Fibroblast of gingiva (primary cell): ENCODE data around the gene BPI.
"Not testable (repeated sequence)": the region's sequence is repeated elsewhere in the genome, so short reads cannot be mapped to it uniquely, and the experiment has no call there.

Experiments
- DNase-seq: peaks from one replicate; pipeline ENCODE4 v3.0.0-alpha.2; 2011; ENCODE audit warnings: low read depth

Gene BPI

DNA sequence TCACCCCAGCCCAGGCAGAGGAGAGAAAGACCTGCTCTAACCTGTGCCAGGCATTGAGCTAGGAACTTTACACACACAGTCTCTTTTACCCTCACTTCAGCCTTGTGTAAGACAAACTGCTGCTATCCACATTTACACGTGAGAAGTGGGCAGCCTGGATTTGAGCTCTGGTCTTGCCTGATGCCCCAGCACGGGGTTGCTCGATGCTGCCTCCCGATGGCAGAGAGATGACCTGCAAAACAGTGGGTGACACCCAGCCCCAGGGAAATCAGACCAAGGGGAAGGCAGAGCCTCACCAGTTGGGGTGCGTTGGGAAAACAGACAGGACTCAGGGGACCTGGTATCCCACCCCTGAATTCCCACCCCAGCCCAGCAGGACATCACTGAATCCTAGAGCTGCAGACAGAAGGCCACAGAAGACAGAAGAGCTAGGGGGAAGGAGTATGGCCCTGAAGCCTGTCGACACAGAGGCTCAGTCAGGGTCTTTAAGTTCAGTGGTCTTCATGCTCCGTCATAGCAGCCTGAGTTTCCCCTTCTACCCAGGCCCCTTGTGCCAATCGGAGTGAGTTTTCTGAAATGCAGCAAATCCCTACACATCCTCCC lies 990 bp downstream of the BPI start:
- DNase-seq = peak; percentile 17

DNA sequence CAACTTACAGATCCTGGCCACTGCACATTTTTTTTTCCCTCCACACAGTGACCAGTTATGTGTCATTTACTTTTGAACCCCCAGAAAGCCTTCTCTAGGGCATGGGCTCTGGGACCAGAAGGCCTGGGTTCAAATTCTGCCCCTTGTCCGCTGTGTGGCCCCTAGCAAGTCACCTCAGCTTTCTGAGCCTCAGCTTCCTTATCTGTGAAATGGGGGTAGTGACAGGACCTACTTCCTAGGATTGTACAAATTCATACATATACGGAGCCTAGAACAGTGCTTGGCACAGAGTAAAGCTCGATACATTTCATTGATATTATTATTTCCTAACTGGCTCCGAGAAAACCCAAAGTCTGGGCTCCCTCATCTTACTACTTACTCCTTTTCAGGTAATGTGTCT lies 1.6 kb downstream of the BPI start:
- no peak for DNase-seq

DNA sequence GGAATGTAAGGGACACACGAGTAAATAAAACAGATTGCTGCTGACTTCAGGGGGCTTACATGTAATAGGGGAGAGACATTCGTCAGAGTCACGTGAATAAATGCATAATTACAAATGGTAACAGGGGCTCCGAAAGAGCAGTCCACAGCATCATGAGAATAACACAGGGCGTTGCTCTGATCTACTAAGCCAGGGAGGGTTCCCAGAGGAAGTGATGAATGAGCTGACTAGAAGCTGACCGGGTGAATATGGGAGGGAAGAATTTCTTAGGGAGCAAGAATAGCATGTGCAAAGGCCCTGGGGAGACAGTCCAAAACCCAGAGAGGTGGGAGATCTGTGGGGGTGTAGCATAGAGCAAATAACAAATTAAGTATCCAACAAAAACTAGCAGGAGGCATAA lies 2.4 kb downstream of the BPI start:
- DNase-seq = no peak

DNA sequence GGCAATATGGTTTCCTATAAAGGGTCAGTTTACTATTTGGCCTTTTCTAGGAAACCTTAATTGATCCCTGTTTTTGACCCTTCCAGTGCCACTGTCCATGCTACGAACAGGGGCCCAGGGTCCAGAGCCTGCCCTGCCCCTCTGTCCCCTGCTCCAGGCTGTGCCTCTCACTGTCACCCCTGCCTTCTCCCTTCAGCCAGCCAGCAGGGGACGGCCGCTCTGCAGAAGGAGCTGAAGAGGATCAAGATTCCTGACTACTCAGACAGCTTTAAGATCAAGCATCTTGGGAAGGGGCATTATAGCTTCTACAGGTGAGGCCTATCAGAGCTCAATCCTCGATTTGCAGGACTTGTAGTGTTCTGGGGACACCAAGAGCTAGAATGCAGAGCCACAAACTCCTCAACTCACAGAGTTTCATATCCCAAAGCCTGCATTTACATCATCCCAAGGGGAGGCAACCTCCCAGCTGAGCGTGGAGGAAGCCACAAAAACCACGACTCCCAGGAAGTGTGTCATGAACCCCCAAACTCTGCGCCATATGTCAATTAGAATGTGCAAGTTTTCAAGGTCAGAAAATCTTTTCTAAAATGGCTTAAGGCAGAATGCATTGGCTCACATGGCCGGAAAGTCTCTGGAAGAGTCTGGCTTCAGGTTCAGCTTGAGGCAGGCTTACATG lies 3.6 kb downstream of the BPI start:
- DNase-seq = peak; percentile 12

DNA sequence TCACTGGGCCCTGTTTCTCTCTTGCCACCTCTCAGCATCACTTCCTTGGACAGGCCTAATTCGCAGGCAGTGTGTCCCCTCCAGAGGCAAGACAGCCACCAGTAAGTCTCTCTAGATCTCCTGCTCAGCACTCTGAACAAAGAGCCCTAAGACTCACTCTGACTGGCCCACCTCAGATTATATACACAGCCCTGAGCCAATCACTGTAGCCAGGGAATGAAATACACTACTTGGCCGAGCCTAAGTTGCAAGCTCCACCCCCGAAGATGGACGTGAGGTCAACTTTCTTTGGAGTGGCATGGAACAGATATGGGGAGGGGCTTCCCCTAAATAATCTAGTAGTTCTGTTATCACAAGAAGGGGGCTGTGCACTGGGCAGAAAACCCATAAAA lies 4.1 kb downstream of the BPI start:
- DNase-seq = no peak

DNA sequence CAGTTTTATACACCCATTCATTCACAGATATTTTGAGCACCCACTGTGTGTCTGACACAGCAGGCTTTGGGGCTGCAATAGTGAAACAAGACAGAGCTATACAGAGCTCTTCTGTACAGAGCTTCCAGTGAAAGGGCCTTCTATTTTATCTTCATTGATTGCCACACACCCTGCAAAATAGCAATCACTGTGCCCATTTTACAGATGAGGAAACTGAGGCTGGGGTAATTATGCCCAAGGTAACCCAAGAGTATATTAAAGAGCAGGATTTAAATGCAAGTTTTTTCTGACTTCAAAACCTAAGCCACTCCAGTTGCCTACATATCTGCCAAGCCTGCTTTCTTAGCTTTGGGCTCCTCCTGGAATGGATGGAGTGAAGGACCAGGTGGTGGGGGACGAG lies 4.5 kb downstream of the BPI start:
- DNase-seq = no peak

DNA sequence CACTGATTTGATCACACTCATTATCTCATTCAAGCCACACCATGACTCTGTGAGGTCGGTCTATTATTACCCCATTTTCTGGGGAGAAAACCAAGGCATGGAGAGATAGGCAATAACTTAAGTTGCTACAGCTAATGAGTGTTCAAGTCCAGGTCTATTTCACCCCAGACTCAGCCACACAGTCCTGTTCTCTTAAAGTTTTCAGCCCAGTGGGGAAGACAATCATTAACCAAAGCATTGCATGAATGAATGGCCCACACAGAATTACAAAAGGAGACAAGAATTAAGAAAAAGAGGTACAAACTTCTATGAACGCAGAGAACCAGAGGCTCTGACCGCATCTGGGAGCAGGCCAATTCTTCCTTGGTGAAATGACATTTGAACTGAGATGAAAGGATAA lies 7.1 kb downstream of the BPI start:
- no peak for DNase-seq

DNA sequence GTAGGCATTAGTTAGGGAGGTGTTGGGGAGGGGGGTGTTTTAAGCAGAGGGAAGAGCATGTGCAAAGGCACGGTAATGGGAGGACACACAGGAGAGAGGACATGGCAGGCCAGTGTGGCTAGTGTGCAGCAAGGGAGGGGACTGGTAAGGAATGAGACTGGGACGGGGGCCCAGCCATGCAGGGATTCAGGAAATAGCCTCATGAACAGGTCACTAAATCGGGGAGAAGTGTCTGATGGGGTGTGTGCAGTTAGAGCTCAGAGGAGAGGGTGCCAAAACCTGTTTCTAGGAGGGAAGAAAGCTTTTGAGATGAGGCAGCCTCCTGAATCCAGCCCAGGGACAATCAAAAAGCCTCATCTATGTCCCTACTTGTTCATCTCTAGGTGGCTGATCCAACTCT lies 7.5 kb downstream of the BPI start:
- DNase-seq = no peak

DNA sequence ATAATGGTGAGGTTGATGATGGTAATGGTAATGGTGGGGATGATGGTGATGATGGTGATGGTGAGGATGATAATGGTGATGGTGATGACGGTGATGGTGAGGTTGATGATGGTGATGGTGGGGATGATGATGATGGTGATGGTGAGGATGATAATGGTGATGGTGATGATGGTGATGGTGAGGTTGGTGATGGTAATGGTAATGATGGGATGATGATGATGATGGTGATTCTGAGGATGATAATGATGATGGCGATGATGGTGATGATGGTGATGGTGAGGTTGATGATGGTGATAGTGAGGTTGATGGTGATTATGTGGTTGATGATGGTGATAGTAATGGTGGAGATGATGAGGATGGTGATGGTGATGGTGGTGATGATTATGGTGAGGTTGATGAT lies 9.7 kb downstream of the BPI start:
- DNase-seq = no peak

DNA sequence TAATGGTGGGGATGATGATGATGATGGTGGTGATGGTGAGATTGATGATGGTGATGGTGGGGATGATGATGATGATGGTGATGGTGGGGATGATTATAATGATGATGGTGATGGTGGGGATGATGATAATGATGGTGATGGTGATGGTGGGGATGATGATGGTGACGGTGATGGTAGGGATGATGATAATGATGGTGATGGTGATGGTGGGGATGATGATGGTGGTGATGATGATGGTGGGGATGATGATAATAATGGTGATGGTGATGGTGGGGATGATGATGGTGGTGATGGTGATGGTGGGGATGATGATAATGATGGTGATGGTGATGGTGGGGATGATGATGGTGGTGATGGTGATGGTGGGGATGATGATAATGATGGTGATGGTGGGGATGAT lies 10.4 kb downstream of the BPI start:
- DNase-seq = not testable (repeated sequence)

DNA sequence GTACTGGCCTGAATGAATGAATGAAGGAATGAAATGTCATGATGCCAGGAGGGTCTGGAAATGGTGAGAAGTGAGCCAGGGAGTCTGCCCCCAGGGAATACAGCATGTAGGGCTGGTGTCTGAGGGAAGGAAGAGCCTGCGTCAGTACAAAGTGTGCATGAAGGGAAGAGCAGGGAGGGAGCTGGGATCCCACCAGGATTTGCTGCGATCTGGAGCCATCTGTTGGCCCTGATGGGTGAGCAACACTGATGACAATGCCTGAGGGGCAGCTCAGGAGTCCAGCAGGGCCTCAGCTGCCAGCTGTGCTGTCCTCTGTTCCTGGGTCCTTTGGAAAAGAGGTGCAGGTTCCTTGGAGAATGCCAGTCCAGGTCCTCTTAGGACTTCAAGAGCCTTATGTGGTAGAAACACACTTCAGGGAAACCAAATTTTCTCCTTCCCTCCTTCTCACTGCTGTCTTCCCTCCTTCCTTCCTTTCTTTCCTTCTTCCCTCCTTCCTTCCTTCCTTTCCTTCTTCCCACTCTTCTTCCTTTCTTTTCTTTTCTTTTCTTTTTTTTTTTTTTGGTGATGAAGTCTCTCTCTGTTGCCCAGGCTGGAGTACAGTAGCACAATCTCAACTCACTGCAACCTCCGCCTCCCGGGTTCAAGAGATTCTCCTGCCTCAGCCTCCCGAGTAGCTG lies 11.5 kb downstream of the BPI start:
- DNase-seq = peak; percentile 17

DNA sequence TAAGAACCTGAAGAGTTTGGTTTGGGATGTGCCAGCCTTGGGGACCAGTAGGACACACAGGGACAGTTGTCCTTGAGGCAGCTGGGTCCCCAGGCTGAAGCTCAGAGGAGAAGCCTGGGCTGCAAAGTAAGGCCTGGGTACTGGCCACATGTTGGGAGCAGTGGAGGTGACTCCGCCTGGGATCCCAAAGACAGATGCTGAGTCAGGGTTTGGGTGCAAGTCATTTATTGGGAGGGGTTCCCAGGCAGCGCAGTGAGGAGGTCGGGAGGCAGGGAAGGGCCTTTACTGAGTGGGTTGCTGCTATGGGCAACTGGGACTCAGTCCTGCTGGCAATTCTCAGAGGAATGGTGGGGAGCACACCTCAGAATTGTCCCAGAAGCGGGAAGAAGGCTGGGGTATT lies 12.4 kb downstream of the BPI start:
- DNase-seq = no peak

DNA sequence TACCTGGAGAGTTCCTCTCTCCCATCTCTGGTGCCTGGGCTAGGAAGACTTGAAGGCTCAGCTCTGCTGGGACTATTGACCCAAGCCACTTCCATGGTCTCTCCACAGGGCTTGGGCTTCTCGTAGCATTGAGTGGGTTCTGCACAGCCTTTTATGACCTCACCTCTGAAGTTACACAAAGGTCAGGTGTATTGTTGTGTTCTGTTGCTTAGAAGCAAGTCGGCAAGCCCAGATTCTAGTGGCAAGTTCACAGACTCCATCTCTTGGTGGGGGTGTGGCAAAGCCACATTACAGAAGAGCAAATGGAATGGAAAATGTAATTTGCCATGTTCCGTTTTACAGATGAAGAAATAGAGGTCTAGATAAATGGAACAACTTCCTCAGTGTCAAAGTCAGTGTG lies 13.5 kb downstream of the BPI start:
- DNase-seq = no peak

DNA sequence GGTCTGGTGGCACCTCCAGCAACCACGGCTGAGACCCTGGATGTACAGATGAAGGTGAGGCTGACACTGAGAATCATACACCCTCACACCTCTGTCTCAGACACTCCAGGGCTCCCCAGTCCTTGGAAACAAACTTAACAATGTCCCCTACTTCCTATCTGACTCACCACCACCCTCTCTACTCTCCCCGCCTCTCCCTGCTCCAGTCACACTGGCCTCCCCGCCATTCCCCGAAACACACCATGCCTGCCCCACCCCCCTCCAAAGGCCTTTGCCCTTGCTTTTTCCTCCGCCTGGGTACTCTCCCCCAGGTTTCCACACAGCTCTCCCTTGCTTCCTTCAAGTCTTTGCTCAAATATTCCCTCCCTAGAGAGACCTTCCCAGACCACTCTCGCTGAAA lies 16.3 kb downstream of the BPI start:
- DNase-seq = no peak

DNA sequence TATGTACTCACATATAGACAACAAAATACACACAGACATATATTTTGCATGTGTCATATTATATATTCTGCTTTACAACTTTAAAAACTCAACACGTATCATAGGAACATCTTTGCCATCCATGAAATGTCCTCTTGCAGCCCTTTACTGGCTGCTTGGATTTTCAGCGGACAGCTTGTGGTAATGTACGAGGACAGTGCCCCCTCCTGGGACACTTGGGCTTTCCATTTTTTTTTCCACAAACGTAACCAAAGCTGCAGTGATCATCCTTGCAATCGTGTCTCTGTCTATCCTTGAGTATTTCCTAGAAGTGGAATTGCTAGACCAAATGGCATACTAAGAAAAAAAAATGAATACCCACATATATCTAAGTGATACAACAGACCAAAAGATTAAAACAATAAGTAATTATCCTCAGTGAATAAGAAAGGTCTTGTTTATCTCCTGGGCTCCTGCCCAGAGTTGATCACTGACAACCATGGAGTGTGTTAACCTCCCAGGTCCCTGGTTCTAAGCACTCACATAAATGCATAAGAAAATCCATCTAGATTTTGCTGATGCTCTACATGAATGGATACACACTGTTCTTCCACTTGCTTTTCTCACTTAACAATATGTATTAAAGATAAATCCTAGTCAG lies 18.1 kb downstream of the BPI start:
- peak; percentile 61 for DNase-seq

DNA sequence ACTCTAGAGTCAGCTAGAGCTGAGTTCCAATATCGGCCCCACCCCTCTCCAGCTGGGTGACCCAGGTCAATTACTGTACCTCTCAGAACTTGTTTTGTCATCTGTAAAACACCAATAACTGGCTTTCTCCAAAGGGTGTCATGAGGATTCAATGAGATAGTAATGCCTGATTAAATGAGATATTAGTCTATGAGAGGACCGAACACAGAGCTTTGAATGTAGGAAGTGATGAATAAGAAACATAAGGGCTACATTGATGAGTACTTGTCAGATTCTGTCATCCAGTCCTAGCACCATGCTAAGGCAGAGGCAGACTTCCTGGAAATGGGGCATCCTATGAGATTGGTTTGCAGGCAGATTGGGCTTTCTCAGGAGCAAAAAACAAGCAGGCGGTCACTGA lies 20.2 kb downstream of the BPI start:
- no peak for DNase-seq

DNA sequence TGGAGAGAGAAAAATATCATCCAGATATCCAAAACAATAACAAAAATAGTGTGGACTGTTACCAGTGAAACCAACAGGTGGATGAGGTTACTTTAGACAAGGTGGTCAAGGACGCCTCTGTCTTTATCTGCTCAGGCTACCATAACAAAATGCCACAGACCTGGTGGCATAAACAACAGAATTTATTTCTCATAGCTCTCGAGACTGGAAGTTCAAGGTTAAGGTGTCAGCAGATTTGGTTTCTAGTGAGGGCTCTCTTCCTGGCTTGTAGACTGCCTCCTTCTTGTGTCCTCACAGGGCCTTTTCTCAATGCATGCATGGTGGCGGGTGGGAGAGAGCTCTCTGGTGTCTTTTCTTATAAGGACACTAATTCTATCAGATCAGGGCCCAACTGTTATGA lies 21.2 kb downstream of the BPI start:
- no peak for DNase-seq

DNA sequence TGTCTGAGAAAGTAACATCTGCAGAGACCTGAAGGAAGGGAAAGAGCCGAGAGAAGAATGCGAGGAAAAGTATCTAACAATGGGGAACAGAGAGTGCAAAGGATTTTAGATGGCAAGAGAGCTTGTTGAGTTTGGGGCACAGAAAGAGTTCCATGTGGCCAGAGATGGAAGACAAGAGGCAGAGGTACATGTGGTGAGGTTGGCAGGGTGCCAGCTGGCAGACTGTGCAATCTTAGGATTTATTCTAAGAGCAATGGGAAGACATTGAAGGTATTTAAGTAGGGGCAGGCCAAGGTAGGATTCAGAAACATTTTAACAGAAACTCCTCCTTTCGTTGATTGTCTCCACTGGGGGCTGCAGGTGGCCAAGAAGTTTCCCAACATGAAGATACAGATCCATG lies 21.9 kb downstream of the BPI start:
- DNase-seq = no peak

DNA sequence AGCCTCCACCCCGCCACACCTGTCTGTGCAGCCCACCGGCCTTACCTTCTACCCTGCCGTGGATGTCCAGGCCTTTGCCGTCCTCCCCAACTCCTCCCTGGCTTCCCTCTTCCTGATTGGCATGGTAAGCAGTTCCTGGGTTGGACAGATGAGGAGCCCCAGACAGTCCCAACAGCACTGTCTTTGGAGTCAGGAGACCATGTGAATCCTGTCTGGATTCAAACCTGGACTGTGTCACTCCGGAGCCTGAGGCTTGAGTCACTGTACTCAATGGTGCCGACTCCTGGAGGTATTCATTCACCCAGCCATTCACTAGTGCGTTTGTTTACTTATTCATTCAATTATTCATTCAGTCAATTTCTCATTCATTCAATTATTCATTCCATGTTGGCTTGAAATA lies 22.4 kb downstream of the BPI start:
- no peak for DNase-seq

DNA sequence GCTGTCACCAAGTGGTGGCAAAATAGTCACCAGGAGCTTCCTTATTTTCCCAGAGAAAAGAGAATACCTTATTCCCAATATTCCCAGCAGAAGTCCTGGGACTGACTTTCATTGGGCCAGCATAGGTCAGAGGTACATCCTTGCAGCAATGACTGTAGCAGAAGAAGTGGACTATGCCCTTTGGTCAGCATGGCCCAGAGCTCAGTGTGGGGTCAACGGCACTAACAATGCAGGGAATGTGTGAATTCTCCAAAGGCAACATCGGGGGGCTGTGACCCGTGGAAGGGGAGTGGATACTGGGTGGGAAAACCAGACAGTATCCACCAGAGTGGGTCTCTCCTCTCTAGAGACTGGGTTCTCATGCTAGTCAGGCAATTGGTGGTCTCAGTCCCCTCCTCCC lies 26.7 kb downstream of the BPI start:
- no peak for DNase-seq

DNA sequence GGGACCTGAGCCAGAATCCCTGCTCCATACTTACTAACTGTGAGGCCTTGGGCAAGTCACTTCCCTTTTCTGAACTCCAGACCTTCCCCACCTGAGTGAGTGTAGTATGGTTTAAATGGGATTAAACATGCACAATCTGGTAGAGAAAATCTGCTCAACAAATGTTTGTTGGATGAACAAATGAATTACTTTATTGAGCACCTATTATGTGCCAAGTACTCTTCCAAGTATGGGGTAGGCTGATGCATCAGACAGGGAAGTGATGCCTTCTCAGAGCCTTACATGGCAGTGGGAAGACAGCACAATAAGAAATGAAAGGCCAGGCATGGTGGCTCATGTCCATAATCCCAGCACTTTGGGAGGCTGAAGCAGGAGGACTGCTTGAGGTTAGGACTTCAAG lies 27.3 kb downstream of the BPI start:
- DNase-seq = no peak

DNA sequence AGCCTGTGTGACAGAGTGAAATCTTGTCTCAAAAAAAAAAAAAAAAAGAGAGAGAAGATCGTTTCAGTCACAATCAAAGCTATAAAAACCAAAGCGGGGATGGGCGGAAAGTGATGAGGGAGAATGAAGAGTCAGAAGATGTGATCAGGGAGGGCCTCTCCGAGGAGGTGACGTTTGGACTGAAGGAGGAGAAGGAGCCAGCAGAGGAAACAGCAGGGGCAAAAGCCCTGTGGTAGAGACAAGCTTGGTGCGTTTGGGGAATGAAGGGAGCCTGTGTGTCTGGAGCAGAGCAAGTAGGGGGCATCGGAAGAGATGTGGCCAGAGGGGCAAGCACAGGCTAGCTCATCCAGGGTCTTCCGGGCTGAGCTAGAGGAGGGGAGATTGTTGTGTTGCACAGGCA lies 27.9 kb downstream of the BPI start:
- no peak for DNase-seq

DNA sequence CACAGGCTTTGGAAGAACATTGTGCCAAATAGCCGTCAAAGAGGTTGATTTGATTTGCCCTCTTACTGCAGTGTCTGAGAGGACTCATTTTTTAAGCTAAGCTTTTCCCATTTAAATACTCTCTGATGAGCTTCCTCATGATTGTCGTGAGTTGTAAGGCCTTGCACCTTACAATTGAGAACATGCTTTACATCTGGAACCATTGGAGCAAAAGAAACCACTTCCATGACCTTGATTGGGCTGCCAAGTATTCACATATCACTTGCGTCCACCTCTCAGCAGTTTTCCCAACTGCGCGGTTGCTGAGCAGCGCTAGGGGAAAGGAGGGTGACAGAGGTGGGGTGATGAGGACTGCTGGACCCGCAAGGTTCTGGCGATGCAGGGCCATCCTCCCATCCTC lies 30.1 kb downstream of the BPI start:
- no peak for DNase-seq
